ENCODE data around the gene GAS6. TPM values are rescaled to one million over a fixed set of nuclear protein-coding genes. Genes with fewer than 3 reads are reported as not detected.

GAS6 gene
- total and polyA plus RNA-seq, 2 donors (not counting 1 experiment from before 2014, with no cell fraction given) = 0.25 to 0.78 TPM

DNA sequence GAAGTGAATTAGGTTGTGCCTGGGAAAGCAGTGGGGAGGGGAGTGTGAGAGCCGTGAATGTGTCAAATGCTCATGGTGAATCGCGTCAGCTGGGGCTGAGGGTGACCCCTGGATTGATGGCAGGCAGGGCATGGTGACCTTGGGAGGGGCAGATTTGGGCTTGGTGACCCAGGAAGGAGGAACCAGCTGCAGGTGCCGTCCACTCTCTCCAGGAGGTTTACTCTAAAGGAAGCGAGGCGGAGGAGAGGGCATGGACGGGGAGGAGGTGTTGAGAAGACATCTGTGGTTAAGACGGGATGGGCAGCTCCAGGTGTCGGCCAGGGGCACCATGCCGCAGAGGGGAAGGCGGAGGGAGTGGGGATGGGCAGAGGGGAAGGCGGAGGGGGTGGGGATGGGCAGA lies 76.2 kb downstream of the GAS6 start:
- H3K27ac Mint-ChIP-seq = no peak overlapping the region
- CTCF ChIA-PET = no interaction called here

DNA sequence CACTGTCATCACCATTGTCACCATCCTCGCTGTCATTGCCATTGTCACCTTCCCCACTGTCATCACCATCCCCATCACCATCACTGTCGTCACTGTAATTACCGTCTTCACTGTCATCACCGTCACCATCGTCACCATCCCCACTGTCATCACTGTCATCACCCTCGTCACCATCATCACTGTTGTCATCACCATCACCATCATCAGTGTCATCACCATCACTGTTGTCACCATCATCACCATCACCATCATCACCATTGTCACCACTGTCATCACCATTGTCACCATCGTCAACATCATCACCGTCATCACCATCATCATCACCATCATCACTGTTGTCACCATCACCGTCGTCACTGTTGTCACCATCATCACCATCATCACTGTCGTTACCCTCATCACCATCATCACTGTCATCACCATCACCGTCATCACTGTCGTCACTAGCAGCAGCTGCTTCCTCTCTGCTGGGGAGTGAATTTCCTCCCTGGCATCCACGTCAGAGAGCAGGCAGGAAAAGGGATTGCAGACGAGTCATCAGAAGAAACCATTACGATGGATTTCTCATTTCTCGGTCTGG lies 77.5 kb downstream of the GAS6 start:
- no peaks in the 10 kb centered on the region for H3K9me3 Mint-ChIP-seq (ENCODE audit: insufficient read depth)
- no peak overlapping the region for H3K4me3 Mint-ChIP-seq
- CTCF ChIA-PET = no interaction called here

More for the DNA sequence above, 76.2 kb downstream of the GAS6 start:
- H3K9me3 ChIP-seq (ENCODE audit: control extremely low read depth in 1 of 3, control insufficient read depth in 2 of 3, insufficient read depth in 1 of 3, low read length in 2 of 3) = no peaks in the 10 kb centered on the region
- no peak overlapping the region for H3K4me3 ChIP-seq (ENCODE audit: control extremely low read depth in 1 of 5, extremely low read depth in 1 of 5, insufficient read depth in 1 of 5, low read depth in 2 of 5, low read length in 4 of 5)
- intact Hi-C loops (cut with micrococcal nuclease) = no loop called here
- 76% methylated on average over 6 of the region's 12 CpGs for WGBS (ENCODE audit: insufficient coverage)
- TF ChIP-seq EZH2 (IDR thresholded peaks at IDR 0.05; ENCODE audit: borderline replicate concordance, insufficient read depth, low read depth, low read length, poor library complexity, severe bottlenecking) = no peak
- TF ChIP-seq, protein P1, sequence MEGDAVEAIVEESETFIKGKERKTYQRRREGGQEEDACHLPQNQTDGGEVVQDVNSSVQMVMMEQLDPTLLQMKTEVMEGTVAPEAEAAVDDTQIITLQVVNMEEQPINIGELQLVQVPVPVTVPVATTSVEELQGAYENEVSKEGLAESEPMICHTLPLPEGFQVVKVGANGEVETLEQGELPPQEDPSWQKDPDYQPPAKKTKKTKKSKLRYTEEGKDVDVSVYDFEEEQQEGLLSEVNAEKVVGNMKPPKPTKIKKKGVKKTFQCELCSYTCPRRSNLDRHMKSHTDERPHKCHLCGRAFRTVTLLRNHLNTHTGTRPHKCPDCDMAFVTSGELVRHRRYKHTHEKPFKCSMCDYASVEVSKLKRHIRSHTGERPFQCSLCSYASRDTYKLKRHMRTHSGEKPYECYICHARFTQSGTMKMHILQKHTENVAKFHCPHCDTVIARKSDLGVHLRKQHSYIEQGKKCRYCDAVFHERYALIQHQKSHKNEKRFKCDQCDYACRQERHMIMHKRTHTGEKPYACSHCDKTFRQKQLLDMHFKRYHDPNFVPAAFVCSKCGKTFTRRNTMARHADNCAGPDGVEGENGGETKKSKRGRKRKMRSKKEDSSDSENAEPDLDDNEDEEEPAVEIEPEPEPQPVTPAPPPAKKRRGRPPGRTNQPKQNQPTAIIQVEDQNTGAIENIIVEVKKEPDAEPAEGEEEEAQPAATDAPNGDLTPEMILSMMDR (IDR thresholded peaks at IDR 0.05) = no peak
- no peaks in the 10 kb centered on the region for H3K4me1 Mint-ChIP-seq
- no peaks in the 10 kb centered on the region for H3K79me2 ChIP-seq (ENCODE audit: control insufficient read depth, insufficient read depth, low read length)
- H3K27ac ChIP-seq (ENCODE audit: low read length in 2 of 2) = no peak overlapping the region
- no peak overlapping the region for H3K4me2 ChIP-seq (replicated peaks; ENCODE audit: low read depth, low read length, poor library complexity, severe bottlenecking)
- H3K4me1 ChIP-seq (ENCODE audit: control insufficient read depth in 2 of 2, insufficient read depth in 2 of 2, low read length in 2 of 2) = no peaks in the 10 kb centered on the region
- no peak overlapping the region for H2AFZ ChIP-seq (ENCODE audit: insufficient read depth, low read depth, low read length, poor library complexity, severe bottlenecking)
- H3K27me3 Mint-ChIP-seq = peaks cover 24% of the 10 kb centered on the region
- peaks cover 0 to 3% (median 0%) of the 10 kb centered on the region in 4 experiments for H3K27me3 ChIP-seq (replicated peaks in 1 of 4; ENCODE audit: control extremely low read depth in 1 of 4, control insufficient read depth in 3 of 4, insufficient read depth in 4 of 4, low read length in 3 of 4)
- ATAC-seq (ENCODE audit: low read depth) = no peak
- no peaks in the 10 kb centered on the region for H3K9me3 Mint-ChIP-seq (ENCODE audit: insufficient read depth)
- POLR2A ChIA-PET = no interaction called here
- no peaks in the 10 kb centered on the region for H4K20me1 ChIP-seq (ENCODE audit: control insufficient read depth, insufficient read depth, low read length, poor library complexity, severe bottlenecking)
- no peak overlapping the region for H3K9ac ChIP-seq (ENCODE audit: low read length)
- no peaks in the 10 kb centered on the region for H3K36me3 ChIP-seq (replicated peaks in 1 of 2; ENCODE audit: control extremely low read depth in 1 of 2, control insufficient read depth in 1 of 2, extremely low read depth in 1 of 2, insufficient read depth in 2 of 2, low read length in 1 of 2)
- no peak overlapping the region for H3K4me3 Mint-ChIP-seq
- no peak for DNase-seq

More for the DNA sequence above, 77.5 kb downstream of the GAS6 start:
- TF ChIP-seq, protein P1 (IDR thresholded peaks at IDR 0.05) = no peak
- no peak for TF ChIP-seq EZH2 (IDR thresholded peaks at IDR 0.05; ENCODE audit: borderline replicate concordance, insufficient read depth, low read depth, low read length, poor library complexity, severe bottlenecking)
- WGBS (ENCODE audit: insufficient coverage) = 72% methylated on average over 11 of the region's 17 CpGs
- Histone ChIP-seq H3K79me2 (ENCODE audit: control insufficient read depth, insufficient read depth, low read length) (no peaks in the 10 kb centered on the region), H3K9ac (ENCODE audit: low read length) (no peak overlapping the region), H3K27me3 (replicated peaks in 1 of 4; ENCODE audit: control extremely low read depth in 1 of 4, control insufficient read depth in 3 of 4, insufficient read depth in 4 of 4, low read length in 3 of 4) (peaks cover 0 to 3% (median 0%) of the 10 kb centered on the region in 4 experiments), H2AFZ (ENCODE audit: insufficient read depth, low read depth, low read length, poor library complexity, severe bottlenecking) (no peak overlapping the region), H3K27ac (ENCODE audit: low read length in 2 of 2) (no peak overlapping the region), H4K20me1 (ENCODE audit: control insufficient read depth, insufficient read depth, low read length, poor library complexity, severe bottlenecking) (no peaks in the 10 kb centered on the region), H3K9me3 (ENCODE audit: control extremely low read depth in 1 of 3, control insufficient read depth in 2 of 3, insufficient read depth in 1 of 3, low read length in 2 of 3) (no peaks in the 10 kb centered on the region), H3K4me3 (ENCODE audit: control extremely low read depth in 1 of 5, extremely low read depth in 1 of 5, insufficient read depth in 1 of 5, low read depth in 2 of 5, low read length in 4 of 5) (no peak overlapping the region), H3K4me2 (replicated peaks; ENCODE audit: low read depth, low read length, poor library complexity, severe bottlenecking) (no peak overlapping the region), H3K4me1 (ENCODE audit: control insufficient read depth in 2 of 2, insufficient read depth in 2 of 2, low read length in 2 of 2) (no peaks in the 10 kb centered on the region), H3K36me3 (replicated peaks in 1 of 2; ENCODE audit: control extremely low read depth in 1 of 2, control insufficient read depth in 1 of 2, extremely low read depth in 1 of 2, insufficient read depth in 2 of 2, low read length in 1 of 2) (no peaks in the 10 kb centered on the region)
- H3K4me1 Mint-ChIP-seq = no peaks in the 10 kb centered on the region
- POLR2A ChIA-PET = no interaction called here
- DNase-seq (no peak), ATAC-seq (ENCODE audit: low read depth) (no peak)
- H3K27me3 Mint-ChIP-seq = peaks cover 25% of the 10 kb centered on the region
- intact Hi-C loops (cut with micrococcal nuclease) = no loop called here
- H3K27ac Mint-ChIP-seq = no peak overlapping the region
